GM15510 (cell line): Measurements from ENCODE around the gene MAML2.

ENCODE experiments used
- POLR2A ChIP-seq: IDR thresholded peaks from 3 replicates; pipeline ENCODE4 v1.6.1; 2011; ENCODE audit warnings: borderline replicate concordance; ENCODE audit not compliant: insufficient read length; ENCODE audit errors: extremely low read depth

The MAML2 gene

DNA sequence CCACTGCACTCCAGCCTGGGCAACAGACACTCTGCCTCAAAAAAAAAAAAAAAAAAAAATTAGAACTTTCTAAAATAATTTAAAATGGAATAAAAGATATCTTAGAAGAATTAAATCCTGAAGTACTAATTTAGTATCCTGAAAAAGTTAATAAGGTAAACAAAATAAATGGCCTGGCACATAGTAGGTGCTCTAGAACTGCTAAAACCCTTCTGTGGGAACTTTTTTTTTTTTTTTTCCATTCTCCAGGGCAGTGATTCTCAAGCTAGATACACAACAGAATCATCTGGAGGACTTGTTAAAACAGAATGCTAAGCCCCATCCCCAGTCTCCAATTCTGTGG is 65.3 kb downstream of the MAML2 start:
- TF ChIP-seq POLR2A, result no peak

DNA sequence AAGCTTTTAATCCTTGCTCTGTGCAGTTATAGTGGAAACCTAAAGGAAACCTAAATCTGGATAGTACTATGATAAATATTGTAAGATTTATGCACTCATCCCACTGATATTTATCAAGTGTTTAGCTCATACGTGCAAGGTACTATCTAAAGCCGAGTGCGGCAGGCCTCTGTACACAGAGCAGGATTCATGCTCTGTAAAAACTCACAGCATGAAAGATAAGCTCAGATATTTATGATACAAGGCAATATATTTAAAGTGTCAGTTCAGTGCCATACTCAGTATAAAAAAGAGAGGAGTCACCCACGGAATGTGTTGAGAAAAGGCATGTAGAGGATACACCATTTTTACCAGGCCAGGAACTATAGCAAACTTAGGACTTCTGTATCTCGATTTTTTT is 66.2 kb downstream of the MAML2 start:
- TF ChIP-seq POLR2A, result no peak

DNA sequence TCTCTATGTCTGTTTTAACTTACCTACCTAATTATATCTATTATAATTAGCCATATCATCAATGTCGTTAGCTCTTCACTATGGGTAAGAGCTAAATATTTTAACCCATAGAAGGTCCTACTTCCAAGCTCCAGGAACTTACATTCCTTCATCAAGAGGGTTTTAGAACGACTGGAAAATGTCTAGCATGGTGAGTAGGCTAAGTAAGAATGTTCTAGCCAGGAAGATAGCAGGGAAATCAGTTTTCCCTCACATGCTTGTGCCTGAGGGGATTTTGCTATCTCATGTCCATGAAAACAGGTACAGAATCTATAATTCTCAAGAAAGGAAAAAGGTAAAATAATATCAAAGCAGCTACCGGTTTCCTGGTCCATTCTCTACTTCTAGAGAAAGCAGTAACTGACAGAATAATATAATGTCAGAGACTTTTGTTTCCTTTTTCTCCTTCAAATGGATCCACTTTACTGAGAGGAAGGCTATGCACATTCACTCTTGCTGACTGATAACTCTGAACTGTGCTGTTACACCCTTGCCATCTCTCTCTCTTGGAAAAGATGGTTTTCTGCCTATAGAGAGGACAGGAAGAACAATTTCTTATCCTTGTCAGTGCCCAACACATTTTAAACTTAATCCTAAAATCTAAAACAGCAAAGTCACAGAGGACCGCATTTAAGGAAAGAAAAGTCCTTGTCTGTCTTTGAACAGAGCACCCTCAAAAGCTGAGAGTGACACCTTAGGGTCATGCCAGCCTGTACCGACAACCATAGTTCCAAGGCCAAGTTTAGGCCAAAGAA is 67.0 kb downstream of the MAML2 start:
- no peak for TF ChIP-seq POLR2A

DNA sequence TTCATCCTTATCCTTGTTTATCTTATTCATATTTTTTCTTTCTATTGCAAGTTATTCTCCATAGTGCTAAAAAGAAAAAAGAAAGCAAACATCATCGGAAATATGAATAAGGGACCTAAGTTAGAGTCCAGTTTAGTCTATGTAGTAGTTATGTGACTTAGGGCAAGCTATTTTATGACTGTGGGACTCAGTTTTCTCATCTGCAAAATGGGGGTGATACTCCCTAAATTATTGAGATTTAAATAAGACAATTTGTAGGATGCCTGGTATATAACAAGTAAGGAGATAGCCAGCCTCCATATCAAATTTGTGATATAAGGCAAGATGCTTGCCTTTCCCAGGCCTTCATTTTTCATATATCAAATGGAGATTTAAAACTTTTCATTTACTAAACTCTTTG is 69.5 kb downstream of the MAML2 start:
- TF ChIP-seq POLR2A, result no peak

DNA sequence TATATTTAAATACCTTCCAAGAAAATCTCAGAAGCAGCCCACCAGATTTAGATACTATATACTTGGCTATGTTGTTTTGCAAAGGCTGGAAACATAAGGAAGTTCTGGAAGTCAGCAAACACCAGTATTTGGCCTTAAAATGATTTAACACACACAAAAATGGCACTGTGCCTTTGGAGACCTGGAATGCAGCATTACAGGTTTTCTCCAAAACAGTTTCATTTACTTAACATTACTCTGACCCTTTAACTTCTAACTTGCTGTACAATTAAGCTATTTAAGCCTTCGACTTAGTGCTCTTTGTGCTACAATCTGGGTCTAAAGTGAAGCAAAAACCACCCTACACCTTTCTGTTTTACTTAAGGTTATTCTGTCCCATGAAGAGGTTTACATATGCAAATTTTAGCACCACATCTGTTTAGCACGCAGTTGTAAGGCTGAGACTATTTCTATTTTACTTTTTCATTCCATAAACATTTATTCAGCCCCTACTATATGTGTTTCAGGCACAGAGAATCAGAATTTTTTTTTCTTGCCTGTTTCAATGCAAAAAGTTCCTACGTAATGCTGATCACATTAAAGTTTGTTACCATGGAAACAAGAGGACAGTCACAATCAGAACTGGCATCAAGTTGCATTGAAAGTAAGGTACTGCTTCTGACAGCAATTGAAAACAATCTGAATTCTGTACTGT is 70.3 kb downstream of the MAML2 start:
- TF ChIP-seq POLR2A, result no peak

DNA sequence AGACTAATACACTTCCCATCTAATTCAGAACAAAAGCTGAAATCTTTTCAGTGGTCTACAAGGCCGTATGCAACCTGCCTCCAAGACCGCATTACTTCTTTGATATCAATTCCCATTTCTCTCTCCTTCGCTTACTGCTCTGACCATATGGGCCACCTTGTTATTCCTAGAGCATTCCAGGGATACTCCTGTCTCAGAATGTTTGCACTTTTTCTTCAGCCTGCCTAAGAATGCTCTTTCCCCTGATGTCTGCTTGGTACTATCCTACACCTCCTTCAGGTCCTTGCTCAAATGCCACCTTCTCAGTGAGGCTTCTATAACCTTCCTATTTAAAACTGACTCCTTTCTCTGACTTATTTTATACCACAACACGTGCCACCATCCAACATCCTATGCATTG is 71.2 kb downstream of the MAML2 start:
- no peak for TF ChIP-seq POLR2A

DNA sequence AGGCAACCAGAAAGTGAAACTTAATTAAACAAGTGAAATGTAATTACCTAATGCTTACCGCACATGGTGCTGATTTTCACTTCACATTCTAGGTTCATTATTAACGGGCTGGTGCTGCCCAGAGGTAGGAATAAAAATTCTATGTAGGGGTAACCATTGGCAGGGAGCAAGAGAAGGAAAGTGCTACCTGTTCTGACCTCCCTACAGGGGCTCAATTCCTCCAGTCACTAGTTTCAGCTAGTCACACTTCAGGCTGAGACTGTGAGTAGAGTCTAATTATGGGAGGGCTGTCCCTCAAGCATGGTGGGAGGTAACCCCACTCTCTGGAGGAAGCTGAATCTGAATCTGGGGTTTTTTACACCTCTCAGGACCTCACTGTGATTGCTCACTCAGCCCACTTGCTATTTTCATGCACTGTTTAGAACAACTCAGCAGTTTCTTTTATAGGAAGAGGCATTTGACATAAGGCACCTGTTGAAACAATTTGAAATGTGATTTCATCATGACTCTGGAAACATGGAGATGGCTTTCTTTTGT is 75.4 kb downstream of the MAML2 start:
- TF ChIP-seq POLR2A, result no peak

DNA sequence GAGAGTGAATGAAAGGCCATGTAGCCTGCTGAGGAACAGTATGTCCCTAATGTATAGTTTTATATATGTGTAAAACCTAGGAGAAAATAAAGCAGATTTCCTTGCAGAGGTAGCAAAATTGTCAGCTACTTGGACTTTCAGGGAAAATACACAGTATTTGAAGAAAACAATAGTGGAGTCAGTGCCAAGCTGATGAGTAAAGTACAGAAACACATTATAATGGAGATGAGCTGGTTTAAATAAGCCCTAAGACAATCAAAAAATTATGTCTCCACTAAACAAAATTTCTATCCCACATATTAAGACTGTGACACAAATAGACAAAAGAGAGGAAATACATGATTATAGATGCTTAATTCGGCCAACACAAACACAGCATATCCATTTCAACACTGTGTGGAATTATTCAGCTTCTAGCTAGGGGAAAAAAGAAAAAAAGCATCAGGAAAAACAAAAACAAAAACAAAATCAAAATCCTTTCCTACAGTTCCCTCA is 75.9 kb downstream of the MAML2 start:
- no peak for TF ChIP-seq POLR2A

DNA sequence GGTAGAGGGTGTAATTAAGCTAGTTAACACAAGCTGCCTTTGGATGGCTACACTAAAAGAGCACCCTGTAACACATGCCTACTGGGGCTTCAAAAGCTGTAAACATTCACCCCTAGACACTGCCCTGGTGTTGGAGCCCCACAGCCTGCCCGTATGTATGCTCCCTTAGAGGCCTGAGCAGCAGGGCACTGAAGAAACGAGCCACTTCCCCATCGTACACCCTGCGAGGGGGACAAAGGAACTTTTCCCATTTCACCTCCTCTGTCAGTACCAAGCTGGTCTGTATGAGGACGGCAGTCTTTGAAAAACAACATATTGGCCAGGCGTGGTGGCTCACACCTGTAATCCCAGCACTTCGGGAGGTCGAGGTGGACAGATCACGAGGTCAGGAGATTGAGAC is 77.0 kb downstream of the MAML2 start:
- TF ChIP-seq POLR2A, result no peak

DNA sequence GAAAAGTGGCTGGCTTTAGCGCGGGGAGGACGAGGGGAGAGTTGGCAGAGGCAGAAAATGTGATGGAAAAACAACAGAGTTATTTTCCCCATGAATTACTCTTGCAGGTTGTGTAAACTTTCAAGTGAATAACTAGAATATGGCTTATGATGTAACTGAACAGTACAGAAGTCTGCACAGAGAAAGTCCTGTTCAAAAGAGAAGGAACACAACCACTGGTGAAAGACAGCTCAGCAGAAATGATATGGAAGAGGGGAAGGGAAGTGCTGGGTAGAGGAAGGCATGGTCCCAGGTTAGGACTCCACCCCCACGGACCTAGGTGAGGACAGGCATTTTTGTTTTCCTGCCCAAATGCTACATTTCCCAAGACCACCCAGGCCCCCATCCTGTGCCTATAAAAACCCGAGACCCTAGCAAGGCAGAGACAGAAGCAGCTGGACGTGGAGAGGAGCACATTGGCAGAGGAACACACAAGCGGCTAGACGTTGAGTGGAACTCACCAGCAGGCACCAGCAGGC is 77.7 kb downstream of the MAML2 start:
- TF ChIP-seq POLR2A, result no peak

DNA sequence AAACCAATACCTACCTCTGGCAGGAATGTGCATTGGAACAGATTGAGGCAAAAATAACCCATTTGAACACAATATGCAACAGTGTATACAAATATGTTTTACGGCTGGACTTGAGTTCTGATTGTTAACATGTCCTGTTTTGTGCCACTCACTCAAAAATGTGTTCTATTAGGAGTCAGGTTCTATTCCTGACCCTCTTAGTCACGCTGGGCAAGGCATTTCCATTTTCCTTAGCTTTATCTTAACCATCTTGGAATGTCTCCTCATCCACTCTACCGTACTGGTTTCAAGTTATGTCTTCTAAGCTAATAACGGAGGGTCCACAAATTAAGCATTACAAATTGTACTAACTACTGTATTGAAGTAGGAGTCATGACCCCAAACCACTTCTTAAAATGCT is 78.6 kb downstream of the MAML2 start:
- no peak for TF ChIP-seq POLR2A

DNA sequence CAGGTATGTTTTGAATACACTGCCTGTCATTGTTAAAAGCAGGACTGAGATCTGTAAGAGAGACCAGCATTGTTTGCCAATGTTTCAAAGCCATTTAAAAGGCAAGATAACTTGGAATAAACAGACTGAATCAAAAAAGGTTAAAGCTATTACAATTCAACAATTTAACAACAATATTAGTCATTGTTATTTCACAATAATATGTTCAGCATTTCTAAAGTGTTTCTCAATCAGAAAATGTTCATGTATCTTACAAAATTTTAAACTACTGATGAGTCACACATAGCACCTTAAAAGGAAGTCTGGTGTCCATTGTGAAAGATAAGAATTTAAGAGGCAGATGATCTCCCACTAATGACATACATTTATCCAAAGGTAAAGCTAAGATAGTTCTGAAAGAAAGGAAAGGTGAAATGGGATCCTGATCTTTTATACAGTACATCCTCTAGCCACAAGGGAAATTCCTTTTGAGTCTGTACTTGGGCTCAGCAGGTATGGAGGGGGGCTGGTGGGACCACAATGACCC is 79.7 kb downstream of the MAML2 start:
- no peak for TF ChIP-seq POLR2A

DNA sequence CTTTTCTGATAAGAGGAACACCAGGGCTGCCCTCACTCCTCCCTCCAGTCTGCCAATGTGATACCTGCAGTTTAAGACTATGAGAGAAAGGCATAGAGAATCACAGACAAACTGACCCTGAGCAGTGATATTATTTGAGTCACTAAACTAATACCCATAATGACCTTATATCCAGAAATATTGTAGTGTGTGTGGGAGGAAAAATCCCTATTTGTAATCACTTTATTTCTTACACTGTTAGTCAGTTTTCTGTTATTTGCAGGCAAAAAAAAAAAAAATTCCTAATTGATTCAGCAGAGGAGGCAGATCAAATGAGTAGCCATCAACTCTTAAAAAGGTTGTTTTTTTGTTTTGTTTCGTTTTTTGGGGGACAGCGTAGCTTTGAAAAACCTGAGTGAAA is 82.5 kb downstream of the MAML2 start:
- TF ChIP-seq POLR2A, result no peak

DNA sequence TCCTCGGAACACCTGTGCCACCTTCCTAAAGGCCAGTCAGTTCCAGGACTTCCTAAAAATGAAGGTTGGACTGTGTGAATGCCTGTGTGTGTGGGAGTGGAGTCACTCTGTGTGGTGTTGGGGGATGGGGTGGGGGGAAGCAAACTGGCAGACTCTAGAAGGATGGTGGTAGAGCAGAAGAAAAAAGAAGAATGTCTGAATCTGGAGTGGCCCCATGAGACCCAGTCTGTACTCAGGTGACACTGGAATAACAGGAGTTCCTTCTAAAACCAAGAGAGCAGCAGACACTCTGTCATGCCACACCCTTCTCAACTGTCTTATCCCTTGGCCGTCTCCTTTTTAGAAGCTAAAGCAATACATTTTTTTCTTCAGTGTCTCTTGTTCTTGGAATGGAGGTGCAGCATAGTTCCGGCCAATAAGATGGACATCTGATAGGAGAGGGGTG is 82.9 kb downstream of the MAML2 start:
- no peak for TF ChIP-seq POLR2A

DNA sequence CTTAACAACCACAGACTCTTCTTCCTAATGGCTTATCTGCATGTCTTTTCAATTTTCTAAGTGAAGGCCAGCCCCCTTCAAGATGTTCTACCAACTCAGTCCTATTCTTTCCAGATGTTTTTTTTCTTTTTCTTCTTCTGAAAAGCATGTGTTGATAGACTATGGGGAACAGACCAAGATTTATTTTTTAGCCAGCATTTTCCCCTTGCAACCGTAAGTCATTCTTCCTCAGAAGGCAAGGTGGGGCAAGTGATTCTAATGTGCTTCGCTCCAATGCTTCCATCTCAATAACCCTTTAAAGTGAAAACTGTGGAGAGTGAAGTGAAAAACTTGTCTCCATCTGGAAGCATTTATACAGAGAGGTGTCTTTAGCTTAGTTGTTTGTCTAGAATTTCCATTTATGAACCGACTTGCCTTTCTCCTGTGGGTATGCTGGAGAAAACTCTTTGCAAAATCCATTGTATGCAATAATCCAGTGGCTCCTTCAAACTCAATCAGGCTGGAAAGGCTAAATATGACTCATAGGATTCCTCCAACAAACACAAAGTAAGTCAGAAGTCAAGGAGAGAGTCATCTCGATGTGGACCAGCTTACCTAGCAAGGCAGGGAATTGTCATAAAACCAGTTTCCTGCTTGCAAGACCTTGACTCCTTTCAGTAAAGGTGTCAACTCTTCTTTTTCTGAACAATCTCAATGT is 83.7 kb downstream of the MAML2 start:
- TF ChIP-seq POLR2A, result no peak
